SK-N-SH (cell line): ENCODE results near the gene MDK. TPM values are rescaled to one million over a fixed set of nuclear protein-coding genes. Genes with fewer than 3 reads are reported as not detected.

Source experiments
- CTCF ChIA-PET: fragments of 300-600, 350-600 bp; formaldehyde crosslinking; extraction: SDS; loops from one replicate; lab custom pipeline; 2021; lab: Yijun Ruan, JAX
- POLR2A ChIA-PET: fragments of 350-600 bp; sonication (Branson Sonifier 250); formaldehyde crosslinking; extraction: SDS; loops from one replicate; lab custom pipeline; 2020; ENCODE audit warnings: antibody characterized with exemption, inconsistent platforms; lab: Yijun Ruan, JAX
- DNase-seq: peaks from one replicate; pipeline ENCODE4 v3.0.0; 2012
- H2AFZ ChIP-seq: fragments of 200-600 bp; sonication (generic); 2 replicates; pipeline ENCODE4 v1.8.1; 2016; ENCODE audit warnings: antibody characterized with exemption, mild to moderate bottlenecking, low read depth
- H3F3A ChIP-seq: fragments of 200-600 bp; sonication (generic); replicated peaks from 2 replicates; pipeline ENCODE3; 2016; ENCODE audit warnings: antibody characterized with exemption, mild to moderate bottlenecking; ENCODE audit not compliant: insufficient read depth
- H3K27ac ChIP-seq, 2 experiments: fragments of 200-500 bp in 1 of 2; fragments of 200-600 bp in 1 of 2; sonication (Bioruptor generic) in 1 of 2; sonication (generic), shearing (Covaris generic) in 1 of 2; 2 replicates each; pipeline versions ENCODE4 v1.5.1 to v1.6.1; 2014 to 2016; ENCODE audit warnings: low read depth in 2 of 2, inconsistent platforms in 1 of 2, low read length in 1 of 2, mild to moderate bottlenecking in 1 of 2, mixed read lengths in 1 of 2
- H3K27me3 ChIP-seq: fragments of 200-600 bp; sonication (generic), shearing (Covaris generic); 2 replicates; pipeline ENCODE4 v1.6.1; 2016; ENCODE audit warnings: mixed run types; ENCODE audit not compliant: insufficient read depth
- H3K36me3 ChIP-seq, 2 experiments: fragments of 200-500 bp in 1 of 2; fragments of 200-600 bp in 1 of 2; sonication (Bioruptor generic) in 1 of 2; sonication (generic) in 1 of 2; replicated peaks in 1 of 2; 2 replicates each; pipeline versions ENCODE3 to v1.5.1; 2014 to 2016; ENCODE audit warnings: low read length in 1 of 2, mild to moderate bottlenecking in 1 of 2; ENCODE audit not compliant: insufficient read depth in 2 of 2, control insufficient read depth in 1 of 2
- H3K4me1 ChIP-seq, 2 experiments: fragments of 200-500 bp in 1 of 2; fragments of 200-600 bp in 1 of 2; sonication (Bioruptor generic) in 1 of 2; sonication (generic), shearing (Covaris generic) in 1 of 2; 2 replicates each; pipeline versions ENCODE4 v1.5.1 to v1.6.1; 2014 to 2016; ENCODE audit warnings: low read depth in 1 of 2, low read length in 1 of 2, mixed run types in 1 of 2; ENCODE audit not compliant: insufficient read depth in 2 of 2, control insufficient read depth in 1 of 2
- H3K4me2 ChIP-seq: fragments of 200-600 bp; sonication (generic), shearing (Covaris generic); 2 replicates; pipeline ENCODE4 v1.6.1; 2017; ENCODE audit warnings: mixed run types
- H3K4me3 ChIP-seq, 2 experiments: fragments of 200-500 bp in 1 of 2; fragments of 200-600 bp in 1 of 2; sonication (Bioruptor generic) in 1 of 2; sonication (generic), shearing (Covaris generic) in 1 of 2; 2 replicates each; pipeline versions ENCODE4 v1.5.1 to v1.8.1; 2014 to 2016; ENCODE audit warnings: low read depth in 2 of 2, inconsistent platforms in 1 of 2, low read length in 1 of 2, mild to moderate bottlenecking in 1 of 2, mixed read lengths in 1 of 2, moderate library complexity in 1 of 2
- H3K79me2 ChIP-seq: fragments of 200-600 bp; sonication (generic); 2 replicates; pipeline ENCODE4 v1.8.1; 2017; ENCODE audit warnings: mild to moderate bottlenecking; ENCODE audit not compliant: insufficient read depth
- H3K9ac ChIP-seq: fragments of 200-600 bp; sonication (generic); 2 replicates; pipeline ENCODE4 v1.6.1; 2017; ENCODE audit warnings: mixed run types
- H3K9me2 ChIP-seq: fragments of 200-600 bp; sonication (generic); 2 replicates; pipeline ENCODE4 v1.6.1; 2017; ENCODE audit warnings: mixed run types
- H3K9me3 ChIP-seq: fragments of 200-600 bp; sonication (generic); 2 replicates; pipeline ENCODE4 v1.6.1; 2017; ENCODE audit warnings: mixed run types, mild to moderate bottlenecking, moderate library complexity
- H4K20me1 ChIP-seq: fragments of 200-600 bp; sonication (generic); 2 replicates; pipeline ENCODE4 v1.6.1; 2017; ENCODE audit warnings: mild to moderate bottlenecking, mixed run types; ENCODE audit not compliant: insufficient read depth
- ELF1 ChIP-seq: IDR thresholded peaks from 2 replicates; pipeline ENCODE4 v1.4.0; 2012
- EP300 ChIP-seq, 2 experiments: IDR thresholded peaks; 2 replicates each; pipeline versions ENCODE4 v1.4.0 to v1.6.1; 2012; ENCODE audit warnings: borderline replicate concordance in 1 of 2, low read depth in 1 of 2, low read length in 1 of 2
- EZH2phosphoT487 ChIP-seq: fragments of 200-600 bp; sonication (generic); IDR thresholded peaks from 2 replicates; pipeline ENCODE4 v1.6.1; 2017; ENCODE audit warnings: low read depth, mixed run types, mild to moderate bottlenecking, antibody characterized with exemption, moderate library complexity, borderline replicate concordance
- FOSL2 ChIP-seq: IDR thresholded peaks from 2 replicates; pipeline ENCODE4 v1.4.0; 2012; ENCODE audit warnings: low read depth, mild to moderate bottlenecking, moderate library complexity, borderline replicate concordance
- GABPA ChIP-seq: IDR thresholded peaks from 2 replicates; pipeline ENCODE4 v1.4.0; 2012; ENCODE audit warnings: low read depth, mild to moderate bottlenecking
- MAX ChIP-seq: IDR thresholded peaks from 2 replicates; pipeline ENCODE4 v1.4.0; 2012; ENCODE audit warnings: low read depth
- MEF2A ChIP-seq: IDR thresholded peaks from 2 replicates; pipeline ENCODE4 v1.4.0; 2012; ENCODE audit warnings: low read depth, borderline replicate concordance
- MXI1 ChIP-seq: IDR thresholded peaks from 2 replicates; pipeline ENCODE4 v1.6.1; 2012; ENCODE audit warnings: mild to moderate bottlenecking, low read depth, low read length, improper control_type of control experiment
- NFIC ChIP-seq: IDR thresholded peaks from 2 replicates; pipeline ENCODE4 v1.4.0; 2012; ENCODE audit warnings: borderline replicate concordance
- PBX3 ChIP-seq: IDR thresholded peaks from 2 replicates; pipeline ENCODE4; 2012
- POLR2AphosphoS5 ChIP-seq: IDR thresholded peaks from 2 replicates; pipeline ENCODE4 v1.6.1; 2012; ENCODE audit warnings: low read depth, low read length
- RAD21 ChIP-seq: IDR thresholded peaks from 2 replicates; pipeline ENCODE4 v1.6.1; 2012; ENCODE audit warnings: mild to moderate bottlenecking, low read length
- RCOR1 ChIP-seq: fragments of 150-350 bp; IDR thresholded peaks from 2 replicates; pipeline ENCODE4 v1.6.1; 2017; ENCODE audit warnings: antibody characterized with exemption, low read length
- RFX5 ChIP-seq: IDR thresholded peaks from 2 replicates; pipeline ENCODE4 v1.6.1; 2012; ENCODE audit warnings: mild to moderate bottlenecking, improper control_type of control experiment, low read length
- RXRA ChIP-seq: IDR thresholded peaks from 2 replicates; pipeline ENCODE4 v1.4.0; 2012; ENCODE audit warnings: low read depth, mild to moderate bottlenecking, borderline replicate concordance
- TEAD4 ChIP-seq: IDR thresholded peaks from 2 replicates; pipeline ENCODE4 v1.4.0; 2012; ENCODE audit warnings: mild to moderate bottlenecking, borderline replicate concordance; ENCODE audit not compliant: insufficient read depth
- YY1 ChIP-seq: IDR thresholded peaks from 2 replicates; pipeline ENCODE4 v1.4.0; 2012; ENCODE audit warnings: low read depth, mild to moderate bottlenecking
- ZBTB33 ChIP-seq: IDR thresholded peaks from 2 replicates; pipeline ENCODE4 v1.4.0; 2012; ENCODE audit warnings: low read depth, borderline replicate concordance
- WGBS: methylation state at CpG from one replicate; pipeline ENCODE4 v1.1.6; 2017; ENCODE audit warnings: low lambda C conversion rate; 5-methylcytosine and 5-hydroxymethylcytosine counted together
- polyA plus RNA-seq, 3 experiments: library from polyadenylated mRNA; depleted of rRNA; stranded (reverse); fragments of >200 nt; gene quantifications; 2 replicates each; pipeline ENCODE4 v1.2.3, GENCODE V29; 2012
- TF ChIP-seq, protein P1 (sequence below): fragments of 150-350 bp; IDR thresholded peaks from 2 replicates; pipeline ENCODE4 v1.6.1; 2016; ENCODE audit warnings: mild to moderate bottlenecking, low read depth, low read length

The MDK gene
- polyA plus RNA-seq, 1 of the 3 experiments (the other 2 are of a cell fraction), result 2,395 TPM

- 88% methylated on average over 3 of the region's 3 CpGs for WGBS
- TF ChIP-seq MAX (no peak), GABPA (no peak), FOSL2 (no peak), RAD21 (no peak), RXRA (no peak)
- TF ChIP-seq, all 33 proteins: peak for 0
- Histone ChIP-seq H2AFZ (no peak overlapping the region), H3K4me3 (no peak overlapping the region), H3K4me1 (peaks cover 9 to 13% of the 10 kb centered on the region in 2 experiments; a peak in 3 of 4 replicates), H3F3A (no peaks in the 10 kb centered on the region), H3K27me3 (no peaks in the 10 kb centered on the region), H3K79me2 (no peaks in the 10 kb centered on the region), H3K36me3 (no peaks in the 10 kb centered on the region), H3K27ac (no peak overlapping the region), H4K20me1 (no peaks in the 10 kb centered on the region), H3K9me3 (no peaks in the 10 kb centered on the region), H3K9ac (no peak overlapping the region), H3K9me2 (no peaks in the 10 kb centered on the region), H3K4me2 (no peak overlapping the region)
- POLR2A ChIA-PET, result no interaction called here
- CTCF ChIA-PET, result interaction anchor here (1.2 to 17.7 kb wide), 5 partner anchors 11 to 102 kb away, joined by 3 to 423 read pairs (median 7); no protein-coding TSS in a partner anchor
- DNase-seq, result no peak
Observed at GRCh38 chr11:46341454-46341853, 40.0 kb upstream of the MDK start.

DNA sequence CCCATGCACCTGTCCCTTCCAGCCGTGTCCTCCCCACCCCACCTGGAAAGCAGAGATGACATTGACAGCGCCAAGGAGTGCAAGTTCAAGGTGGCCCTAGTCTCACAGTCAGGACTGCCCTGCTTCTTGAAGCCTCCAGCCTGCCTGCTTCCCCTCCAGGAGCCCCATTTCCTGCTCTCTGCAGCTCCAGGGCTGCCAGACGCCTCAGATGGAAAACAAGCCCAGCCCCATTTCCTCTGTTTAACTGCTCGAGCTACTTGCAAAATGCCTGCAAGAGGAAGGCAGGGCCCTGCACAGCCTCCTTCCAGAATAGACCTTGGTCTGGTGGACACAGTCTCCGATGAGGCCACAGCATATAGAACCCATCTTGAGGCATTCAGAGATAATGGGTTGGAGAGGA is 39.2 kb upstream of the MDK start:
- ChIA-PET POLR2A (no interaction called here), CTCF (interaction anchor here (0.7 to 17.7 kb wide), 5 partner anchors 10 to 104 kb away, joined by 3 to 423 read pairs (median 7); no protein-coding TSS in a partner anchor)
- WGBS, result 57% methylated on average over 5 of the region's 5 CpGs

More for the DNA sequence above, 39.2 kb upstream of the MDK start:
- Histone ChIP-seq H3K27ac (no peak overlapping the region), H3K4me2 (no peak overlapping the region), H3F3A (no peaks in the 10 kb centered on the region), H3K9me3 (no peaks in the 10 kb centered on the region), H3K36me3 (no peaks in the 10 kb centered on the region), H3K9me2 (no peaks in the 10 kb centered on the region), H4K20me1 (no peaks in the 10 kb centered on the region), H3K79me2 (no peaks in the 10 kb centered on the region), H3K9ac (no peak overlapping the region), H3K4me3 (no peak overlapping the region), H3K27me3 (no peaks in the 10 kb centered on the region), H3K4me1 (peaks cover 13% of the 10 kb centered on the region in 2 experiments; a peak in 3 of 4 replicates), H2AFZ (no peak overlapping the region)
- TF ChIP-seq NFIC (no peak), MXI1 (no peak), PBX3 (no peak), RAD21 (no peak), ELF1 (no peak), GABPA (no peak), RFX5 (no peak), EZH2phosphoT487 (no peak), EP300 (IDR thresholded peaks at IDR 0.05; ENCODE audit: borderline replicate concordance in 1 of 2, low read depth in 1 of 2, low read length in 1 of 2) (no peak), MEF2A (no peak), POLR2AphosphoS5 (no peak), RCOR1 (no peak), RXRA (no peak), MAX (no peak), ZBTB33 (no peak), YY1 (no peak), TEAD4 (no peak)
- TF ChIP-seq, protein P1, sequence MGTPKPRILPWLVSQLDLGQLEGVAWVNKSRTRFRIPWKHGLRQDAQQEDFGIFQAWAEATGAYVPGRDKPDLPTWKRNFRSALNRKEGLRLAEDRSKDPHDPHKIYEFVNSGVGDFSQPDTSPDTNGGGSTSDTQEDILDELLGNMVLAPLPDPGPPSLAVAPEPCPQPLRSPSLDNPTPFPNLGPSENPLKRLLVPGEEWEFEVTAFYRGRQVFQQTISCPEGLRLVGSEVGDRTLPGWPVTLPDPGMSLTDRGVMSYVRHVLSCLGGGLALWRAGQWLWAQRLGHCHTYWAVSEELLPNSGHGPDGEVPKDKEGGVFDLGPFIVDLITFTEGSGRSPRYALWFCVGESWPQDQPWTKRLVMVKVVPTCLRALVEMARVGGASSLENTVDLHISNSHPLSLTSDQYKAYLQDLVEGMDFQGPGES, result no peak
- DNase-seq, result no peak
